ENCODE measurements around the gene GLIS2.

DNA sequence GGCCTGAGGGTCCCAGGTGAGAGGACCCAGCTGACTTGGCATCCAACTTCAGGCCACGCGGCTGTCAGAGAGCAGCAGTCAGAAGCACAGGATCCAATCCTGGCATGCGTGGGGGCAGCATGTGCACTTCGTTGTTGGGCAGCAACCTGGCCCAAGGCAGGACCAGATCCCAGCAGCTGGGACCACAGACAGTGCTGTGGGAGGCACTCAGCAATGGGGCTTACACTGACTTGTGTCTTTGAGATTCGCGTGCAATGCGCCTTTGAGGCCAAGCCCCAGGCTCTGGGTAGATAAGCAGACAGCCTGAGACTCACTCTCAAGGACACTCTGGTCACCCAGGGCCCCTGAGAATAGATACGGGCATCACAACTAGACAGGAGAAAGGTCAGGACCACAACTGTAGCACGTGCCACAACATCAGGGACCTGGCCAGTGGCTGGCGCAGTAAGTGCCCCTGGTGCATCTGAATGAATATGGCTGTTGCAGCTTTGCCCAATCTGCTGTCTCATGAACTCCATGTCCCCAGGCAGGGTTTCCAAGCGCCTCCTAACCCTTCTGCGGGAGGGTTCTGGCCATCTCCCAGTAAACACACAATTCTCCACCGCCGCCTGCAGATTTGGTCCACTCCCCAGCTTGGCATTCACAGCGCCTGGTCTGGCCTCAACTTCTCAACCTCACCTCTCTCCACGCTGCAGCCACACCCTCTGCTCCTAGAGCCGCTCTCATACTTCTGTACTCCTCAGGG is 32.1 kb downstream of the GLIS2 start:
- TF ChIP-seq, protein P1, sequence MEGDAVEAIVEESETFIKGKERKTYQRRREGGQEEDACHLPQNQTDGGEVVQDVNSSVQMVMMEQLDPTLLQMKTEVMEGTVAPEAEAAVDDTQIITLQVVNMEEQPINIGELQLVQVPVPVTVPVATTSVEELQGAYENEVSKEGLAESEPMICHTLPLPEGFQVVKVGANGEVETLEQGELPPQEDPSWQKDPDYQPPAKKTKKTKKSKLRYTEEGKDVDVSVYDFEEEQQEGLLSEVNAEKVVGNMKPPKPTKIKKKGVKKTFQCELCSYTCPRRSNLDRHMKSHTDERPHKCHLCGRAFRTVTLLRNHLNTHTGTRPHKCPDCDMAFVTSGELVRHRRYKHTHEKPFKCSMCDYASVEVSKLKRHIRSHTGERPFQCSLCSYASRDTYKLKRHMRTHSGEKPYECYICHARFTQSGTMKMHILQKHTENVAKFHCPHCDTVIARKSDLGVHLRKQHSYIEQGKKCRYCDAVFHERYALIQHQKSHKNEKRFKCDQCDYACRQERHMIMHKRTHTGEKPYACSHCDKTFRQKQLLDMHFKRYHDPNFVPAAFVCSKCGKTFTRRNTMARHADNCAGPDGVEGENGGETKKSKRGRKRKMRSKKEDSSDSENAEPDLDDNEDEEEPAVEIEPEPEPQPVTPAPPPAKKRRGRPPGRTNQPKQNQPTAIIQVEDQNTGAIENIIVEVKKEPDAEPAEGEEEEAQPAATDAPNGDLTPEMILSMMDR (IDR thresholded peaks at IDR 0.05), result no peak
- TF ChIP-seq, protein P2, sequence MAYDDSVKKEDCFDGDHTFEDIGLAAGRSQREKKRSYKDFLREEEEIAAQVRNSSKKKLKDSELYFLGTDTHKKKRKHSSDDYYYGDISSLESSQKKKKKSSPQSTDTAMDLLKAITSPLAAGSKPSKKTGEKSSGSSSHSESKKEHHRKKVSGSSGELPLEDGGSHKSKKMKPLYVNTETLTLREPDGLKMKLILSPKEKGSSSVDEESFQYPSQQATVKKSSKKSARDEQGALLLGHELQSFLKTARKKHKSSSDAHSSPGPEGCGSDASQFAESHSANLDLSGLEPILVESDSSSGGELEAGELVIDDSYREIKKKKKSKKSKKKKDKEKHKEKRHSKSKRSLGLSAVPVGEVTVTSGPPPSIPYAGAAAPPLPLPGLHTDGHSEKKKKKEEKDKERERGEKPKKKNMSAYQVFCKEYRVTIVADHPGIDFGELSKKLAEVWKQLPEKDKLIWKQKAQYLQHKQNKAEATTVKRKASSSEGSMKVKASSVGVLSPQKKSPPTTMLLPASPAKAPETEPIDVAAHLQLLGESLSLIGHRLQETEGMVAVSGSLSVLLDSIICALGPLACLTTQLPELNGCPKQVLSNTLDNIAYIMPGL (CRISPR knock-in tag; IDR thresholded peaks at IDR 0.05), result no peak
- TF ChIP-seq NR1H2 (CRISPR knock-in tag; IDR thresholded peaks at IDR 0.05), result no peak
- no peak for TF ChIP-seq TEAD4 (CRISPR knock-in tag; IDR thresholded peaks at IDR 0.05)
- TF ChIP-seq TEAD1 (CRISPR knock-in tag; IDR thresholded peaks at IDR 0.05), result no peak
- no peak for TF ChIP-seq CREB1 (CRISPR knock-in tag; IDR thresholded peaks at IDR 0.05)
- TF ChIP-seq CREM (CRISPR knock-in tag; IDR thresholded peaks at IDR 0.05), result no peak
- TF ChIP-seq, protein P3, sequence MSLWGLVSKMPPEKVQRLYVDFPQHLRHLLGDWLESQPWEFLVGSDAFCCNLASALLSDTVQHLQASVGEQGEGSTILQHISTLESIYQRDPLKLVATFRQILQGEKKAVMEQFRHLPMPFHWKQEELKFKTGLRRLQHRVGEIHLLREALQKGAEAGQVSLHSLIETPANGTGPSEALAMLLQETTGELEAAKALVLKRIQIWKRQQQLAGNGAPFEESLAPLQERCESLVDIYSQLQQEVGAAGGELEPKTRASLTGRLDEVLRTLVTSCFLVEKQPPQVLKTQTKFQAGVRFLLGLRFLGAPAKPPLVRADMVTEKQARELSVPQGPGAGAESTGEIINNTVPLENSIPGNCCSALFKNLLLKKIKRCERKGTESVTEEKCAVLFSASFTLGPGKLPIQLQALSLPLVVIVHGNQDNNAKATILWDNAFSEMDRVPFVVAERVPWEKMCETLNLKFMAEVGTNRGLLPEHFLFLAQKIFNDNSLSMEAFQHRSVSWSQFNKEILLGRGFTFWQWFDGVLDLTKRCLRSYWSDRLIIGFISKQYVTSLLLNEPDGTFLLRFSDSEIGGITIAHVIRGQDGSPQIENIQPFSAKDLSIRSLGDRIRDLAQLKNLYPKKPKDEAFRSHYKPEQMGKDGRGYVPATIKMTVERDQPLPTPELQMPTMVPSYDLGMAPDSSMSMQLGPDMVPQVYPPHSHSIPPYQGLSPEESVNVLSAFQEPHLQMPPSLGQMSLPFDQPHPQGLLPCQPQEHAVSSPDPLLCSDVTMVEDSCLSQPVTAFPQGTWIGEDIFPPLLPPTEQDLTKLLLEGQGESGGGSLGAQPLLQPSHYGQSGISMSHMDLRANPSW (CRISPR knock-in tag; conservative IDR thresholded peaks at IDR 0.05; ENCODE audit: low read depth), result no peak
- TF ChIP-seq, protein P4, sequence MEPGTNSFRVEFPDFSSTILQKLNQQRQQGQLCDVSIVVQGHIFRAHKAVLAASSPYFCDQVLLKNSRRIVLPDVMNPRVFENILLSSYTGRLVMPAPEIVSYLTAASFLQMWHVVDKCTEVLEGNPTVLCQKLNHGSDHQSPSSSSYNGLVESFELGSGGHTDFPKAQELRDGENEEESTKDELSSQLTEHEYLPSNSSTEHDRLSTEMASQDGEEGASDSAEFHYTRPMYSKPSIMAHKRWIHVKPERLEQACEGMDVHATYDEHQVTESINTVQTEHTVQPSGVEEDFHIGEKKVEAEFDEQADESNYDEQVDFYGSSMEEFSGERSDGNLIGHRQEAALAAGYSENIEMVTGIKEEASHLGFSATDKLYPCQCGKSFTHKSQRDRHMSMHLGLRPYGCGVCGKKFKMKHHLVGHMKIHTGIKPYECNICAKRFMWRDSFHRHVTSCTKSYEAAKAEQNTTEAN (CRISPR knock-in tag; IDR thresholded peaks at IDR 0.05), result no peak
